Central memory CD8-positive, alpha-beta T cell (primary cell): ENCODE data around the gene KRT2.

ENCODE experiments used
- ATAC-seq: fragments of 150-1000 bp; cut with Tn5 transposase; replicated peaks from 2 replicates; pipeline ENCODE4 v1.10.0; 2022; ENCODE audit warnings: mild to moderate bottlenecking, moderate FRiP score, moderate number of reproducible peaks; ENCODE audit not compliant: poor library complexity, severe bottlenecking; ENCODE audit errors: extremely low read depth
- DNase-seq, 2 donors: peaks; one replicate each; pipeline ENCODE4 v3.0.0; 2021; ENCODE audit warnings: low spot score in 2 of 2
- H3K27ac Mint-ChIP-seq: one replicate; pipeline ENCODE4 v1.8.0; 2022; ENCODE audit warnings: low read depth, mild to moderate bottlenecking, moderate library complexity, mixed read lengths
- H3K27me3 Mint-ChIP-seq: one replicate; pipeline ENCODE4 v1.8.0; 2022; ENCODE audit warnings: mixed read lengths
- H3K36me3 Mint-ChIP-seq: one replicate; pipeline ENCODE4 v1.8.0; 2022; ENCODE audit warnings: mild to moderate bottlenecking, moderate library complexity, mixed read lengths; ENCODE audit not compliant: insufficient read depth
- H3K4me1 Mint-ChIP-seq: one replicate; pipeline ENCODE4 v1.8.0; 2022; ENCODE audit warnings: mixed read lengths
- H3K4me3 Mint-ChIP-seq: one replicate; pipeline ENCODE4 v1.8.0; 2022; ENCODE audit warnings: mild to moderate bottlenecking, moderate library complexity, mixed read lengths
- H3K9me3 Mint-ChIP-seq: one replicate; pipeline ENCODE4 v1.8.0; 2022; ENCODE audit warnings: mixed read lengths

Gene KRT2

DNA sequence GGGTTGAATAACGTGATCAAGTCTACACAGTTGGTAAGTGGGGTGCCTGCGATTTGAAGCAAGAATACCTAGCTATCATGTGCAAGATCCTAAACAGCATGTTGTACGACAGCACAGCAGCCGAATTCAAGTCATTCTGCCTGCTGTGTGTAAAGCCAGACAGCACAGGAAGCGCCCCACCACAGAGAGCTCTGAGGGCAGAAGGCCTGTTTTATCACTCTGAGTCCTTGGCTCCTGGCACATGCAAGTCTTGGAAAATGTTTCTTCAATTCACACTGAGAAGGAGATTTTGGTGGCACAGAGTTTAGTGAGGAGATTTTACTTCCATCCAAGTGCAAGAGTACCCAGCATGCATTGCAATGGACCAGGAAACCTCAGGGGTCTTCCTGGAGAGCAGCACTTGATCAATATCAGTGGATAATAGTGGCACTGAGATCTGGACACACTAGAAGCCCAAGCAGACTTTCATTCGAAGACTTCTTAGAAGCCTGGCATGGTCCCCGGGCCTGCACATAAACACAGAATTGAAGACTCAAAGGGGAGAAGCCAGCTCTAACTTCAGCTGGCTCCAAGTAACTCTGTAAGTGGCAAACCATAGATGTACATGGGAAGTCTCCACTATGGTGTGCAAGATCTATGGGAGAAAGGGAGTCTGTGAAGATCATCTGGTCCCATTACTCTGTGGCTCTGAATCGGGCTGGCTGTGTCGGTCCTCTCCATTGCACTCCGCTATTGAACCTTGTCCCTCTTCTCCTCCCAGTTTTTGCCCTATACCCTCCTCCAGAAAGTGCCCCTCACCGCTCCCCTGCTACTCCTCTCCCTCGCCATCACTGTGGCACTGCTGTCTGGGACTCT lies 29.7 kb upstream of the KRT2 start:
- peaks cover 27% of the 10 kb centered on the region for H3K4me1 Mint-ChIP-seq
- DNase-seq (peak in 1 of 2 donors; percentile 25), ATAC-seq (peak; percentile 98)
- no peak overlapping the region for H3K4me3 Mint-ChIP-seq
- no peaks in the 10 kb centered on the region for H3K36me3 Mint-ChIP-seq
- peak overlapping the region; percentile 70 for H3K27ac Mint-ChIP-seq
- H3K27me3 Mint-ChIP-seq, result peaks cover 19% of the 10 kb centered on the region
- no peaks in the 10 kb centered on the region for H3K9me3 Mint-ChIP-seq

DNA sequence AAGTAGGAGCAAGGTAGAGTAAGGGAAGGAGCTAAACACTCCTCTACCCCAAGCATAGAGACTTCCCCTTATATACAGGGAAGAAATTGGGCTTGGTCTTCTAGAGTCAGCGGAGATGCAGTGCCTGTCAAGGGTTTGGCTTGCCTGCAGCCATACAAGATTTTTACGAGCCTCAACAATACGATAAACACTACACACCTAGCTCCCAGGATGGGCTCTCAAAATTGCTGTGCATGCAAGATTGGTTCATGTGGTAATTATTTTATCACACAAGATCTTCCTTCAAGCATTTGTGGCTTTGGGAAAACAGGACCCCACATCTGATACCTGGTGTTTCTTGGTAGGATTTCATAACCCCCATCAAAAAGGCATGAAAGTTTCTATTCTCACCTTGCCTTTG lies 28.4 kb upstream of the KRT2 start, which contains the start of gene KRT1:
Gene KRT1, minus strand, starts transcription at position 45 of the 400 bp plus-strand sequence. CDS start 59 bp downstream, outside the sequence.
- Mint-ChIP-seq H3K27me3 (peaks cover 30% of the 10 kb centered on the region), H3K9me3 (no peaks in the 10 kb centered on the region), H3K4me1 (peaks cover 27% of the 10 kb centered on the region), H3K27ac (peak within 1 kb of the TSS; percentile 70), H3K4me3 (no peak within 1 kb of the TSS), H3K36me3 (no peaks in the 10 kb centered on the region)
- no peak for DNase-seq
- ATAC-seq, result no peak

DNA sequence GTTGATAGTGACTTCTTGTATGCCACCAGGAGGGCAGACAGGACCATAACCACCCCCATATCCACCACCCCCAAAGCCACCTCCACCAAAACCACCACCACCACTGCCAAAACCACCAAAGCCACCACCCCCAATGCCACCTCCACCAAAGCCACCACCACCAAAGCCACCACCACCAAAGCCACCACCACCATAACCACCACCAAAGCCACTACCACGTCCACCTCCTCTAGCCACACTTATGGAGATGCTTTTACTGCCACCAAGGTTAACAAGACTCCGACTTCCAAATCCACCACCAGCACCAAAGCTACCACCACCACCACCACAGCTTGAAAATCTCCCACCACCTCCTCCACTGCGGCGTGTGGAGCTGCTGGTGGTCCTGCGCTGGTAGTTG lies 27.9 kb upstream of the KRT2 start:
- no peak overlapping the region for H3K4me3 Mint-ChIP-seq
- no peak for ATAC-seq
- no peaks in the 10 kb centered on the region for H3K9me3 Mint-ChIP-seq
- H3K27me3 Mint-ChIP-seq, result peaks cover 30% of the 10 kb centered on the region
- no peak overlapping the region for H3K27ac Mint-ChIP-seq
- peaks cover 27% of the 10 kb centered on the region for H3K4me1 Mint-ChIP-seq
- no peaks in the 10 kb centered on the region for H3K36me3 Mint-ChIP-seq
- no peak for DNase-seq

DNA sequence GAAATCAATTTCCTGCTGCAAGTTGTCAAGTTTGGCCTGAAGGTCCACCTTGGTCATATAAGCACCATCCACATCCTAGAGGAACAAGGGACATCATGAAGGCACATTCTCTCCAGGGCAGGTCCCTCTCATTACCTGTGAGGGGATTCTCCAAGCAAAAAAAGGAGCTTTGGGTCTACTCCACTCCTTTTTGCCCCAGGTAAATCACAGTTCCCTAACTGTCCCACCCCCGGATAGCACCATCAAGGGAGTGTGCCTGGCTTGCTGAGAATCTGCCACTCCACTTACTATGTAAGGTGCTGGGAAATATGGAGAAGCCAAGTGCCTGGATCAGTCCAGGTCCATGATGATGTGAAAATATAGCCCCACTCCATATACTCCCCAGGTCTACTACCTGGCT lies 25.7 kb upstream of the KRT2 start:
- Mint-ChIP-seq H3K27ac (no peak overlapping the region), H3K4me3 (no peak overlapping the region), H3K4me1 (peaks cover 33% of the 10 kb centered on the region), H3K27me3 (peaks cover 37% of the 10 kb centered on the region), H3K36me3 (no peaks in the 10 kb centered on the region), H3K9me3 (no peaks in the 10 kb centered on the region)
- ATAC-seq, result no peak
- no peak for DNase-seq

DNA sequence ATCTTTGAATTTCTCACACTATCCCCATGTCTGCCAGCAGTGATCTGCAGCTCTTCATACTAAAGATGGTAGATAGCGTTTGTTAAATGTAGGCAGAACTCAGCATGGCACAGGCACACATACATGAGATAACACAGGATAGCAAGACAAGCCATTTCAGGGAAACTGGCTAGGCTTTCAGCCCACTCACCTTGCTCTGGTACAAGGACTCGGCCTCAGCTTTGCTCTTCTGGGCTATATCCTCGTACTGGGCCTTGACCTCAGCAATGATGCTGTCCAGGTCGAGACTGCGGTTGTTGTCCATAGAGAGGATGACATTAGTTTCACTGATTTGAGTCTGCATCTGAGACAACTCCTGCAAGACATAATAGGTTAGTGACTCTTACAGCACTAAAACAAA lies 25.1 kb upstream of the KRT2 start:
- Mint-ChIP-seq H3K4me1 (peaks cover 27% of the 10 kb centered on the region), H3K36me3 (no peaks in the 10 kb centered on the region), H3K4me3 (no peak overlapping the region), H3K27ac (no peak overlapping the region), H3K9me3 (no peaks in the 10 kb centered on the region), H3K27me3 (peaks cover 37% of the 10 kb centered on the region)
- ATAC-seq, result no peak
- DNase-seq, result no peak

DNA sequence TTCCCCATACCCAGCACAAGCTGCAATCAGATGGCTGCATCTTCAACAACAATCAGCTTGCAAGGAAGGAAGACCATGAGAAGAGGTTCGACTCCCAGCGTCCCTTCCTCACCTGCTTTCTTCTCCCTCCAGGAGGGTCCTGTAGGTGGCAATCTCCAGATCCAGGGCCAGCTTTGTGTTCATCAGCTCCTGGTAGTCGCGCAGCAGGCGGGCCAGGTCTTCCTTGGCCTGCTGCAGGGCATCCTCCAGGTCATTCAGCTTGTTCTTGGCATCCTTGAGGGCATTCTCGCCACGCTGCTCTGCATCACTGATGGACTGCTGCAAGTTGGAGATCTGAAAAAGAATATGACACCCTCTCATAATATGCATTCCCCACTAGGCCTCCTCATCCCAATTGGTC lies 24.2 kb upstream of the KRT2 start:
- H3K4me1 Mint-ChIP-seq, result peaks cover 18% of the 10 kb centered on the region
- H3K27ac Mint-ChIP-seq, result no peak overlapping the region
- H3K27me3 Mint-ChIP-seq, result peaks cover 37% of the 10 kb centered on the region

DNA sequence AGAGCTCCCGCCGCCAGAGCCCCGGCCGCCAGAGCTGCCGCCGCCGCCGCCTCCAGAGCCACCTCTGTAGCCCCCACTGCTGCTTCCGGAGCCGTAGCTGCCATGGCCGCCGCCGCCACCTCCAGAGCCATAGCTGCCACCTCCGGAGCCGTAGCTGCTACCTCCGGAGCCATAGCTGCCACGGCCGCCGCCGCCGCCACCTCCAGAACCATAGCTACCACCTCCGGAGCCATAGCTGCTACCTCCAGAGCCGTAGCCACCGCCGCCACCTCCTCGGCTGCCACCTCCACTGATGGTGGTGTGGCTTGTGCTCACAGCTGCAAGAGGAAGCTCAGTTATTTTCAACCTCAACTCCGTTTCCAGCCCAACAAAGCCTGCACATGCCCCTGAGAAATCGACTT lies 23.3 kb upstream of the KRT2 start:
- Mint-ChIP-seq H3K27ac (no peak overlapping the region), H3K9me3 (no peaks in the 10 kb centered on the region), H3K4me3 (no peak overlapping the region), H3K4me1 (peaks cover 12% of the 10 kb centered on the region), H3K27me3 (peaks cover 37% of the 10 kb centered on the region), H3K36me3 (no peaks in the 10 kb centered on the region)
- ATAC-seq, result no peak
- no peak for DNase-seq

More for the DNA sequence above, 24.2 kb upstream of the KRT2 start:
- H3K9me3 Mint-ChIP-seq, result no peaks in the 10 kb centered on the region
- DNase-seq (no peak), ATAC-seq (no peak)
- H3K4me3 Mint-ChIP-seq, result peak overlapping the region; percentile 3
- no peaks in the 10 kb centered on the region for H3K36me3 Mint-ChIP-seq

DNA sequence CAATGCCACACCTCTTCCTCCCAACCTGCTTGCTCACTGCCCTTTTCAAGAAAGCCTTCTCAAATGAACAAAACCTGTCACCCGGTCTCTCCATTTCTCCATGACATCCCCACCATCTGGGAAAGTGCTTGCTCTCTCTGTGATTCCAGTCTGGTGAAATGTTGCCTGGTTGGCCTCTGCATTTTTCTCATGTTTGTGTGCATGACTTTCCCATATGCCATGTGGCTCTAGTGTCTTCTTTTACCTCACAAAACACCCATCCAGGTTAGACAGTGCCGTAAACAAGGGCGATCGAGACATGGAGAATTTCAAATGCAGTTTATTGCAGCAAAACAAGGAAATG lies 22.4 kb upstream of the KRT2 start:
- Mint-ChIP-seq H3K27ac (no peak overlapping the region), H3K36me3 (no peaks in the 10 kb centered on the region), H3K4me1 (peaks cover 7% of the 10 kb centered on the region), H3K4me3 (no peak overlapping the region), H3K9me3 (no peaks in the 10 kb centered on the region), H3K27me3 (peaks cover 37% of the 10 kb centered on the region)
- DNase-seq, result no peak
- no peak for ATAC-seq

DNA sequence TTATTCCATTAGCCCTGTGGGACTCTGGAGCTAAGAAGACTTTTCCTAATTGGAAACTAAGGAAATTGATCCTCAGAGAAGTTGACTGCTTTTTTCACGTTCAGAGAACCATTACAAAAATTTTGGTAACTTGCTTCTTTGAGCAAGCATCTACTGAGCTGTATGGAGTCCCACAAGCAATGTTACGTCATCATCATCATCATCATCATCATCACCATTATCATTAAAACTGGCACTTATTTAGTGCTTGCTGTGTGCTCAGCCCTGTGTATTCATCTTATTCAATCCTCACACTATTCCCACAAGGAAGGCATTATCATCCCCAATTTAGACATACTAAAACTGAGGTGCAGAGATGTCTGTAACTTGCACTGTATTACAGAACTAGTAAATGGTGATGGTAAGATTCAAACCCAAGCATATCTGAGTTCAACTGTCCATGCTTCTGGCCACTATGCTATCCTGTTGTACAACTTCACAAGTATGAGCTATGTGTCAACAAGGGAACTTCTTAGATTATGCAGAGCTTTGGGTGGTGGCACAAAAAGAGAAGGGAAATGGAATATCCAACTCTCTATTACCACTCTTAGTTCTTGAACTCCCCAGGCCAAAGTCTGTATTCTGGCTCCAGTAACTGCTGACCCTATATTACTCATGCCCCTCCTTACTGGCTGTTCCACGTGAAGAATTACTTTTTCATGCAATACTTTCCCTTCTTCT lies 21.9 kb upstream of the KRT2 start:
- no peaks in the 10 kb centered on the region for H3K9me3 Mint-ChIP-seq
- H3K27me3 Mint-ChIP-seq, result peaks cover 37% of the 10 kb centered on the region
- H3K36me3 Mint-ChIP-seq, result no peaks in the 10 kb centered on the region
- H3K4me3 Mint-ChIP-seq, result no peak overlapping the region
- peaks cover 7% of the 10 kb centered on the region for H3K4me1 Mint-ChIP-seq
- ATAC-seq, result no peak
- H3K27ac Mint-ChIP-seq, result no peak overlapping the region
- DNase-seq, result no peak

DNA sequence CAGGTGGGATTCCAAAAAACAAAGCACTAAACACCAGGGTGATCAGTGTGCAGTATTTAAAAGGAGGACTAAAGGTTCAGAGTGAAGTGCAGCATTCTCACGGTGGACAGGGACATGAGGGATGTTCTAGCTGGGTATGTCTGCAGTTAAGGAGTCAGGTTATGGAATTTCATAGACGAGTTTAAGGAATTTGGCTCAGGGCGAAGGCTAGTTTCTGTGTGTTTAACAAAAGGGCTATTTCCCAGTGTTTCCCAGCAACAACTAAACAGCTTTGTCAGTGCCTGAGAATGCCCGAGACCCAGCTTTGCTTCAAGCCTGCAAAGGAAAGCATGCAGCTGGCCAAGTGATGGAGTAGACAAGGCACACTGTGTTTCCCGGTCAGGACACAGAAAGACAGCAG lies 21.2 kb upstream of the KRT2 start:
- no peak for ATAC-seq
- no peak overlapping the region for H3K4me3 Mint-ChIP-seq

DNA sequence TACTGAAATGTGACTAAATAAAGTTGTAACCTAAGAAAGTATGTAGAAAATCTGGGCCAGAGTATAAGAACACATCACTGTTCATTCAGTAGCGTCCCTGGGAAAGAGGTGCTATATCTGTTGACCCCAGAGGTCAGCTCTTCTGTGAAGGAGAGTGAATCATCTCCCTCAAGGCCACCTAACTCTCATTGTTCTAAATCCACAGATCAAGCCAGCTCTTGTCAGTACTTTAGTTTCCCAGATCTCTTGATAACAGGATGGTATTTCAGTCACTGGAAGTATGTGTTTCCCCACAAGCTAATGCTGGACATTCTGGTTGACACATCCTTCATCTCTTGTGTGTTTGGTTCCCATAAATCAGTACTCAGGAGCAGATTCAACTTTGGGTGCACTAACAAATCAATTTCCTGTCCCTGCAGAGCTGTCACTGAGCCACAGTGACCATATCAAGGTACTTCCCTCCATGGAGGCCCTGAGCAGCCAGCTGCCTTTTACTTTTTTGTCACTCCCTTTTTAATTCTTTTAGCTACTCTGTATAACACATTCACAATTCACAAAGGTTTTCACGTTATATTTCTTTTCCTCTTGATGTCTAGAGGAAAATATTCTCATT lies 20.4 kb upstream of the KRT2 start:
- Mint-ChIP-seq H3K27me3 (peaks cover 27% of the 10 kb centered on the region), H3K9me3 (no peaks in the 10 kb centered on the region), H3K27ac (no peak overlapping the region), H3K4me3 (no peak overlapping the region), H3K4me1 (peaks cover 7% of the 10 kb centered on the region), H3K36me3 (no peaks in the 10 kb centered on the region)
- no peak for DNase-seq
- no peak for ATAC-seq

More for the DNA sequence above, 21.2 kb upstream of the KRT2 start:
- Mint-ChIP-seq H3K27ac (no peak overlapping the region), H3K9me3 (no peaks in the 10 kb centered on the region), H3K27me3 (peaks cover 34% of the 10 kb centered on the region), H3K36me3 (no peaks in the 10 kb centered on the region), H3K4me1 (peaks cover 7% of the 10 kb centered on the region)
- no peak for DNase-seq

DNA sequence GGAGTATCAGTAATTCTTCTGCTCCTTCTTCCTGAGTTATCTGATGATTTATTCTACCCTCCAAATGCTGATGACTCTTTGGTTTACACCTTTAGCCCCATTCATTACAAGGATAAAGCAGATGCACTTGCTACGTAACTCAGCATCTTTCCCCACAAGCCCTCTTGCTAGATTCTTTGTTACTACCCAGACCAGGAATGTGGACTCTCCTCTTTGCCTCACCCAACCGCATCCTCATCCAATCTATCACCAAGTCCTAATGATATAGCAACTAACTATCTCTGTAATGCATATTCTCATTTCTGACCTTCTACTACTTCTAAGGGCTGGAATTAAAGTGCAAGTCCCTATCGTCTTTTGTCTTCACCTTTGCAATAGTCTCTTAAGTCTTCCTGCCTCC lies 18.9 kb upstream of the KRT2 start:
- Mint-ChIP-seq H3K4me1 (peaks cover 7% of the 10 kb centered on the region), H3K27ac (no peak overlapping the region), H3K27me3 (peaks cover 22% of the 10 kb centered on the region), H3K36me3 (no peaks in the 10 kb centered on the region), H3K9me3 (no peaks in the 10 kb centered on the region), H3K4me3 (no peak overlapping the region)
- DNase-seq, result no peak
- ATAC-seq, result no peak

DNA sequence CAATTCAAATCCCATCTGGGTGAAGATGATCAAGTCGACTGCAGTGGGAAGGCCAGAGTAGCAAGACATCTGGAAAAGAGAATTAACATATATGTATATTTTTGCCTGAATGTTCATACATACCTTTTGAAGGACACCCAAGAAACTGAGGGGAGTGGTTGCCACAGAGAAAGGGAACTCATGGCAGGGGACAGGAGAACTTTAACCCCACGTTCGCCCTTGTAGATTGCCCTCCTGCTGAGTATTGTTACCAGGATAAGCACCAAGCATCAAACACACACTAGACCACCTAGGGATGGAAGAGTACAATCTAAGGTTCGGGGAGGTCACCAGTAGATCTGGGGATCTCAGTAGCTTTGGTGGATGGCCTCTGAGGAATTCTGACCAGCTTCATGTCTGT lies 18.5 kb upstream of the KRT2 start:
- DNase-seq (no peak), ATAC-seq (no peak)
- no peaks in the 10 kb centered on the region for H3K36me3 Mint-ChIP-seq
- H3K27ac Mint-ChIP-seq, result no peak overlapping the region
- peaks cover 17% of the 10 kb centered on the region for H3K27me3 Mint-ChIP-seq
- H3K4me3 Mint-ChIP-seq, result no peak overlapping the region
- no peaks in the 10 kb centered on the region for H3K9me3 Mint-ChIP-seq
- H3K4me1 Mint-ChIP-seq, result peaks cover 7% of the 10 kb centered on the region
